Peyer's patch (tissue), 4 donors: Measurements from ENCODE around the gene HHIP.

Source experiments
- POLR2A ChIP-seq, 2 donors: fragments of 450-650 bp; IDR thresholded peaks; one replicate each; pipeline ENCODE4 v1.5.1; 2017; ENCODE audit warnings: antibody characterized with exemption in 2 of 2, mild to moderate bottlenecking in 2 of 2, moderate library complexity in 2 of 2
- TF ChIP-seq, protein P1 (sequence below), 6 experiments: fragments of 450-650 bp in 4 of 6; fragments of 200-600 bp in 2 of 6; sonication (generic) in 1 of 6; IDR thresholded peaks; one replicate each; pipeline ENCODE4 v1.5.1; 2017 to 2019; ENCODE audit warnings: antibody characterized with exemption in 6 of 6, mild to moderate bottlenecking in 3 of 6, moderate library complexity in 1 of 6

DNA sequence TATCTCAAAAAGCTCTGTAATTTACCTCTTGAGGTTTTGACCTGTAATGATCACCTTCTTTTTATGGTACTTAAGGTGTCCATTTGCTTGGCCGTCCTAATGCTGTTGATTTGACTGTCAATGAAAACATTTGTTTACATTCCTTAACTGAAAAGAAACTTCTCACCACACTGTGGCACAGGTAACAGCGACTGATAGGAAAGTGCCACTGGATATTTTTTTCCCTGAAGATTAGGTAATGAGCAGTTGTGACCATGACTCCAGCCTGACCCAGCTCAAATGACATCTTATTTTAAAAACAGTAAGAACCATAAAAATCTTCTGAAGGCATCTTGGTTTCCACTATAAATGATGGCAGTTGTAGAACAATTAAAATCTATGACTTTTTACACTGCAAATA, 87.6 kb downstream of the HHIP start:
- TF ChIP-seq POLR2A (IDR thresholded peaks at IDR 0.05) = no peak
- TF ChIP-seq, protein P1, sequence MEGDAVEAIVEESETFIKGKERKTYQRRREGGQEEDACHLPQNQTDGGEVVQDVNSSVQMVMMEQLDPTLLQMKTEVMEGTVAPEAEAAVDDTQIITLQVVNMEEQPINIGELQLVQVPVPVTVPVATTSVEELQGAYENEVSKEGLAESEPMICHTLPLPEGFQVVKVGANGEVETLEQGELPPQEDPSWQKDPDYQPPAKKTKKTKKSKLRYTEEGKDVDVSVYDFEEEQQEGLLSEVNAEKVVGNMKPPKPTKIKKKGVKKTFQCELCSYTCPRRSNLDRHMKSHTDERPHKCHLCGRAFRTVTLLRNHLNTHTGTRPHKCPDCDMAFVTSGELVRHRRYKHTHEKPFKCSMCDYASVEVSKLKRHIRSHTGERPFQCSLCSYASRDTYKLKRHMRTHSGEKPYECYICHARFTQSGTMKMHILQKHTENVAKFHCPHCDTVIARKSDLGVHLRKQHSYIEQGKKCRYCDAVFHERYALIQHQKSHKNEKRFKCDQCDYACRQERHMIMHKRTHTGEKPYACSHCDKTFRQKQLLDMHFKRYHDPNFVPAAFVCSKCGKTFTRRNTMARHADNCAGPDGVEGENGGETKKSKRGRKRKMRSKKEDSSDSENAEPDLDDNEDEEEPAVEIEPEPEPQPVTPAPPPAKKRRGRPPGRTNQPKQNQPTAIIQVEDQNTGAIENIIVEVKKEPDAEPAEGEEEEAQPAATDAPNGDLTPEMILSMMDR (IDR thresholded peaks at IDR 0.05) = no peak
